ENCODE data around the gene RNF208.

GRCh38 chr9:137194909-137195308 lies 27.1 kb downstream of the RNF208 start:
- TF ChIP-seq CTCF (IDR thresholded peaks at IDR 0.05; ENCODE audit: low read length) (no peak), EZH2 (IDR thresholded peaks at IDR 0.05; ENCODE audit: borderline replicate concordance, low read length) (no peak)
